Astrocyte of the spinal cord (primary cell): ENCODE results near the gene LIMA1.
"Not testable (repeated sequence)": the region's sequence is repeated elsewhere in the genome, so short reads cannot be mapped to it uniquely, and the experiment has no call there.

Source experiments
- DNase-seq: peaks from one replicate; pipeline ENCODE4 v3.0.0; 2011; ENCODE audit warnings: low read depth, low spot score
- H3K4me3 ChIP-seq: 2 replicates; pipeline ENCODE4 v1.5.1; 2011; ENCODE audit warnings: low read depth, mild to moderate bottlenecking, low read length, moderate library complexity
- in situ Hi-C: cut with HindIII; loops from 2 replicates; pipeline ENCODE4 v1.10.0; 2017; ENCODE audit warnings: low sequenced_read_pairs
- TF ChIP-seq, protein P1 (sequence below): IDR thresholded peaks from 2 replicates; pipeline ENCODE4 v1.5.1; 2012; ENCODE audit warnings: low read depth, mild to moderate bottlenecking, low read length, inconsistent platforms

LIMA1 gene

DNA sequence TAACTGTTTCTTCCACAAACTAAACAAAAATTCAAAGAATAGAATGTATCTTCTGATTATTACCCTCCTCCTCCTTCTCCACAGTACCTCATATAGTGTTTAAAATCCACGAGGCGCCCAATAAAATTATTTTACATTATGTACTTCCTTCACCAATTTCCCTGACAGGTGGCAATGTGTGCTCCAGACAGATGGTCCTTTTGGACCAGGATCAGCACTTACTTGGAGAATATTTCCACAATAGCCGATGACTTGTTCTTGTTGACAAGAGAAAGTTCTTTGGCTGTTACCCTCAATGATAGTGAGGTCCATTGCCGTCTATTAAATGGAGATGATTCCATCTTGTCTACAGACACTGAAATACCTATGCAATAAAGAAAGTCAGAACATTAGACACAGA lies 34.9 kb downstream of the LIMA1 start:
- TF ChIP-seq, protein P1, sequence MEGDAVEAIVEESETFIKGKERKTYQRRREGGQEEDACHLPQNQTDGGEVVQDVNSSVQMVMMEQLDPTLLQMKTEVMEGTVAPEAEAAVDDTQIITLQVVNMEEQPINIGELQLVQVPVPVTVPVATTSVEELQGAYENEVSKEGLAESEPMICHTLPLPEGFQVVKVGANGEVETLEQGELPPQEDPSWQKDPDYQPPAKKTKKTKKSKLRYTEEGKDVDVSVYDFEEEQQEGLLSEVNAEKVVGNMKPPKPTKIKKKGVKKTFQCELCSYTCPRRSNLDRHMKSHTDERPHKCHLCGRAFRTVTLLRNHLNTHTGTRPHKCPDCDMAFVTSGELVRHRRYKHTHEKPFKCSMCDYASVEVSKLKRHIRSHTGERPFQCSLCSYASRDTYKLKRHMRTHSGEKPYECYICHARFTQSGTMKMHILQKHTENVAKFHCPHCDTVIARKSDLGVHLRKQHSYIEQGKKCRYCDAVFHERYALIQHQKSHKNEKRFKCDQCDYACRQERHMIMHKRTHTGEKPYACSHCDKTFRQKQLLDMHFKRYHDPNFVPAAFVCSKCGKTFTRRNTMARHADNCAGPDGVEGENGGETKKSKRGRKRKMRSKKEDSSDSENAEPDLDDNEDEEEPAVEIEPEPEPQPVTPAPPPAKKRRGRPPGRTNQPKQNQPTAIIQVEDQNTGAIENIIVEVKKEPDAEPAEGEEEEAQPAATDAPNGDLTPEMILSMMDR: no peak
- no peak overlapping the region for H3K4me3 ChIP-seq
- in situ Hi-C loops: no loop called here
- DNase-seq: no peak

- not testable (repeated sequence) for H3K4me3 ChIP-seq, DNase-seq
Observed at GRCh38 chr12:50247665-50248064, 35.7 kb downstream of the LIMA1 start.

DNA sequence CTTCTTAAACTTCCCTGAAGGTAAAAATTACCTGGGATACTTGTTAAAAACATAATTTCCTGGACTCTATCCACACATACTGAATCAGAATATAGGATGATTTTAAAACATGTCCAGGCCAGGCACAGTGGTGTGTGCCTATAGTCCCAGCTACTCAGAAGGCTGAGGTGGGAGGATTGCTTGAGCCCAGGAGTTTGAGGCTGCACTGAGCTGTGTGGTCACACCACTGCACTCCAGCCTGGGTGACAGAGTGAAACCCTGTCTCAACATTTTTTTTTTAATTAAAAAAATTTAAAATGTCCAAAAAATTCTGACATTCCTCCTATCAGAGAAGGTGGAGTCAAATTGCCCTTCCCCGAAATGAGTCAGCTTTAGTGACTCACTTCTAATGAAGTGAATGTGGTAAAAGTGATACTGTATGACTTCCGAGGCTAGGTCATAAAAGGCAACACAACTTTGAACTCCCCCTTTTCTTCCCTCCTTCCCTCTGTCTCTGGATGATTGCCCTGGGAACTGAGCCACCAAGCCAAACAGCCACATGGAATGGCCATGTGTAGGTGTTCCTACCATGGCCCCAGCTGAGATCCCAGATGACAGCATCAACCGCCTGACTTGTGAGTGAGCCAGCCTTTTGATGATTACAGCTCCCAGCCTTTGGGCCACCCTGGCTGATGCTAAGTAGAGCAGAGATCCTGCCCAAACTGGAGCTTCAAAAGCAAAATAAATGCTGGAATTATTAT lies 36.3 kb downstream of the LIMA1 start:
- H3K4me3 ChIP-seq: no peak overlapping the region
- TF ChIP-seq, protein P1: no peak
- DNase-seq: peak; percentile 97
- in situ Hi-C loops: no loop called here

More at GRCh38 chr12:50247665-50248064, 35.7 kb downstream of the LIMA1 start:
- in situ Hi-C loops: not testable (repeated sequence)

GRCh38 chr12:50246197-50246865 lies 37.0 kb downstream of the LIMA1 start:
- TF ChIP-seq, protein P1: no peak
- no peak overlapping the region for H3K4me3 ChIP-seq
- in situ Hi-C loops: no loop called here
- no peak for DNase-seq

GRCh38 chr12:50243507-50243906 lies 39.8 kb downstream of the LIMA1 start:
- H3K4me3 ChIP-seq: no peak overlapping the region
- TF ChIP-seq, protein P1: no peak
- in situ Hi-C loops: no loop called here
- no peak for DNase-seq

GRCh38 chr12:50242751-50243191 lies 40.5 kb downstream of the LIMA1 start:
- peak; percentile 68 for DNase-seq
- in situ Hi-C loops: no loop called here
- TF ChIP-seq, protein P1: no peak
- no peak overlapping the region for H3K4me3 ChIP-seq

- peak; percentile 32 for DNase-seq
- H3K4me3 ChIP-seq: no peak overlapping the region
- TF ChIP-seq, protein P1: no peak
- in situ Hi-C loops: no loop called here
Observed at GRCh38 chr12:50241178-50241577, 42.1 kb downstream of the LIMA1 start.
